ENCODE measurements around the gene SECISBP2.

SECISBP2 gene

GRCh38 chr9:89391585-89391984, 73.3 kb downstream of the SECISBP2 start:
- no peak for TF ChIP-seq REST (IDR thresholded peaks at IDR 0.05; ENCODE audit: insufficient read depth in 1 of 2, low read depth in 2 of 2, low read length in 2 of 2)
- no peak for TF ChIP-seq FOXP2 (optimal IDR thresholded peaks at IDR 0.05; ENCODE audit: borderline replicate concordance, extremely low read depth, extremely low read length, insufficient read depth)
- TF ChIP-seq SIN3A (IDR thresholded peaks at IDR 0.05; ENCODE audit: borderline replicate concordance, insufficient read depth, low read length), result no peak
- TF ChIP-seq POLR2AphosphoS5 (IDR thresholded peaks at IDR 0.05; ENCODE audit: low read depth, low read length), result no peak
- TF ChIP-seq TAF1 (IDR thresholded peaks at IDR 0.05; ENCODE audit: borderline replicate concordance, insufficient read depth, low read length), result no peak

- no peak for TF ChIP-seq REST (IDR thresholded peaks at IDR 0.05; ENCODE audit: insufficient read depth in 1 of 2, low read depth in 2 of 2, low read length in 2 of 2)
- no peak for TF ChIP-seq FOXP2 (optimal IDR thresholded peaks at IDR 0.05; ENCODE audit: borderline replicate concordance, extremely low read depth, extremely low read length, insufficient read depth)
- no peak for TF ChIP-seq POLR2AphosphoS5 (IDR thresholded peaks at IDR 0.05; ENCODE audit: low read depth, low read length)
- no peak for TF ChIP-seq SIN3A (IDR thresholded peaks at IDR 0.05; ENCODE audit: borderline replicate concordance, insufficient read depth, low read length)
- no peak for TF ChIP-seq TAF1 (IDR thresholded peaks at IDR 0.05; ENCODE audit: borderline replicate concordance, insufficient read depth, low read length)
These were observed 76.1 kb downstream of the SECISBP2 start for GRCh38 chr9:89394412-89394811.

DNA sequence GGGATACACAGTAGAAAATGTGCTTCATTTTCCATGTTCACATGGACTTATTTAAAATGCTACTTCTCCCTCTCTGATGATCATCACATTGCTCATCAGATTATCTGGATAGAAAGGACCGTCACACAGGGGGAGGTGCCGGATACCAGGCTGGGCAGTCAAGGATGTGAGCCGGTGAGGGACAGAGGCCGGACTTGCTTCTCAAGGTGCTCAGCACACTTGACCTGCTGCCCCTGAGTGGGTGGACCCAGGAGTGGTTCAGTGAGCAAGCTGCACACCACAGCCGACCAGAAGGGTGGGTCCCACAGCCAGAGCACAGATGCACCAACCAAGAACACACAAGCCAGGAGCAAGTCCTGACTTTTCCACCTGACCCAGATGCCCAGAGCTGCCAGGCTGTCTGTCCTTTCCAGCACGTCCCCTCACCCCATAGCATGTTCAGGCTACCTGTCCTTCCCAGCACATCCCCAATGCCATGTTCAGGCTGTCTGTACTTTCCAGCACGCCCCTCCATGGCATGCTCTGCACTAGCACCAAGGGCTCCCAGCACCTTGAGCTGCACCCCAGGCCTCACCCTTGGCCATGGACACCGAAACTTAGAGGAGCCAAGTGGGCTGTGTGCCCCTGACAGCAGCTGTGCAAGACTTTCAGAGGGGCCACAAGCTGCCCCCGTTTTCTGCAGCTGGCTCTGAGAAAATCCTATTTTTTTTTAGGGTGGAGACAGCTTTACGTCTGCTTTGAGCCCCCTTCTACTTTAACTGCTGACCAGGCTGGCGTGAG, 77.8 kb downstream of the SECISBP2 start:
- TF ChIP-seq REST (IDR thresholded peaks at IDR 0.05; ENCODE audit: insufficient read depth in 1 of 2, low read depth in 2 of 2, low read length in 2 of 2) (no peak), POLR2AphosphoS5 (IDR thresholded peaks at IDR 0.05; ENCODE audit: low read depth, low read length) (no peak), TAF1 (IDR thresholded peaks at IDR 0.05; ENCODE audit: borderline replicate concordance, insufficient read depth, low read length) (no peak), SIN3A (IDR thresholded peaks at IDR 0.05; ENCODE audit: borderline replicate concordance, insufficient read depth, low read length) (no peak), FOXP2 (optimal IDR thresholded peaks at IDR 0.05; ENCODE audit: borderline replicate concordance, extremely low read depth, extremely low read length, insufficient read depth) (no peak)

DNA sequence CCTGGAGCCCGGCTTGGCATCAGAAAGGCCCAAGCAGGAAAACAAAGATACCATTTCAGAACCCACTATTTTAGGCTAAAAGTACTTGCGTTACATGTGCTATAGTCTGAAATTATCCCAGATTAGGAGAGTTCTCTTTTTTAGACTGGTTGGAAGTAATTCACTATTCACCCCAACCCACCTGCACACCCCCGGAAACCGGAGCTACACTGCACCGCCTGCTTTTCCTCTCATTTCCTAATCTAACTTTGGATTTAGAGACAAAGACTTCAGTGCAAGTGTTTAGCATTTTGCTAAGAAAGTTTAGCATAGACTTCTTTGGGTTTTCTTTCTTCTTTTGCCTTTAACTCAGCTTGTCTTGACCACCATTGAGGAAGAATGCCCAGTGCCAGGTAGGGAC, 79.2 kb downstream of the SECISBP2 start:
- no peak for TF ChIP-seq REST (IDR thresholded peaks at IDR 0.05; ENCODE audit: insufficient read depth in 1 of 2, low read depth in 2 of 2, low read length in 2 of 2)
- TF ChIP-seq POLR2AphosphoS5 (IDR thresholded peaks at IDR 0.05; ENCODE audit: low read depth, low read length), result no peak
- TF ChIP-seq TAF1 (IDR thresholded peaks at IDR 0.05; ENCODE audit: borderline replicate concordance, insufficient read depth, low read length), result no peak
- no peak for TF ChIP-seq SIN3A (IDR thresholded peaks at IDR 0.05; ENCODE audit: borderline replicate concordance, insufficient read depth, low read length)
- no peak for TF ChIP-seq FOXP2 (optimal IDR thresholded peaks at IDR 0.05; ENCODE audit: borderline replicate concordance, extremely low read depth, extremely low read length, insufficient read depth)
